SU-DHL-6 (cell line): ENCODE data around the gene RFC1.

Experiments
- H2AFZ ChIP-seq: fragments of 200-600 bp; sonication (generic); 2 replicates; pipeline ENCODE4 v1.6.1; 2014; ENCODE audit warnings: low read depth, mild to moderate bottlenecking, moderate library complexity, mixed read lengths, antibody characterized with exemption, low read length; ENCODE audit not compliant: severe bottlenecking
- H3F3A ChIP-seq: fragments of 200-600 bp; shearing (Covaris generic); 2 replicates; pipeline ENCODE4 v1.6.0; 2016; ENCODE audit warnings: antibody characterized with exemption, mild to moderate bottlenecking; ENCODE audit not compliant: insufficient read depth
- H3K27ac ChIP-seq: fragments of 200-600 bp; sonication (generic); 2 replicates; pipeline ENCODE4 v1.5.1; 2016; ENCODE audit warnings: low read depth, mild to moderate bottlenecking, low read length, moderate library complexity, mixed read lengths
- H3K27me3 ChIP-seq: fragments of 200-600 bp; sonication (generic), shearing (Covaris generic); 2 replicates; pipeline ENCODE4 v1.6.0; 2014; ENCODE audit warnings: mild to moderate bottlenecking, low read length
- H3K36me3 ChIP-seq: fragments of 200-600 bp; sonication (generic); 2 replicates; pipeline ENCODE4 v1.6.1; 2014; ENCODE audit warnings: mild to moderate bottlenecking, low read length, mixed read lengths
- H3K4me2 ChIP-seq: fragments of 300-600, 200-600 bp; shearing (Covaris generic), sonication (generic); 2 replicates; pipeline ENCODE4 v1.6.0; 2014; ENCODE audit warnings: low read length, low read depth, mild to moderate bottlenecking; ENCODE audit not compliant: poor library complexity, severe bottlenecking
- H3K4me3 ChIP-seq: fragments of 200-600 bp; sonication (generic); 2 replicates; pipeline ENCODE4 v1.5.1; 2014; ENCODE audit warnings: antibody characterized with exemption, low read length, mild to moderate bottlenecking, mixed read lengths; ENCODE audit not compliant: insufficient read depth, poor library complexity, severe bottlenecking
- H3K79me2 ChIP-seq: fragments of 200-600 bp; sonication (generic); 2 replicates; pipeline ENCODE4 v1.6.1; 2014; ENCODE audit warnings: mild to moderate bottlenecking, low read length, moderate library complexity; ENCODE audit not compliant: insufficient read depth
- H3K9ac ChIP-seq: fragments of 200-600 bp; sonication (generic); 2 replicates; pipeline ENCODE4 v1.7.0; 2014; ENCODE audit warnings: mild to moderate bottlenecking, low read length
- H3K9me2 ChIP-seq: fragments of 200-600 bp; sonication (generic); replicated peaks from 2 replicates; pipeline ENCODE4 v1.6.1; 2014; ENCODE audit warnings: low read length; ENCODE audit not compliant: insufficient read depth
- H3K9me3 ChIP-seq: fragments of 200-600 bp; sonication (generic); 2 replicates; pipeline ENCODE4 v1.6.1; 2014; ENCODE audit warnings: low read length, mixed read lengths; ENCODE audit not compliant: insufficient read depth
- H4K20me1 ChIP-seq: fragments of 200-600 bp; sonication (generic); 2 replicates; pipeline ENCODE4 v1.6.1; 2014; ENCODE audit warnings: low read depth, mild to moderate bottlenecking, antibody characterized with exemption, low read length, moderate library complexity, mixed read lengths
- CTCF ChIP-seq: fragments of 200-600 bp; sonication (generic); IDR thresholded peaks from one replicate; pipeline ENCODE4 v1.5.1; 2017; ENCODE audit warnings: antibody characterized with exemption, mild to moderate bottlenecking, low read length, moderate library complexity; ENCODE audit not compliant: insufficient read depth, poor library complexity, severe bottlenecking
- EZH2phosphoT487 ChIP-seq: fragments of 200-600 bp; sonication (generic), shearing (Covaris generic); conservative IDR thresholded peaks from 2 replicates; pipeline ENCODE4 v1.6.1; 2018; ENCODE audit warnings: mild to moderate bottlenecking, antibody characterized with exemption, low read length, moderate library complexity, mixed read lengths

RFC1 gene

GRCh38 chr4:39367166-39367565 lies 1.0 kb upstream of the RFC1 start:
- Histone ChIP-seq H3K27me3 (no peaks in the 10 kb centered on the region), H3K9ac (no peak overlapping the region), H4K20me1 (no peaks in the 10 kb centered on the region; the same call in 1 of the 2 replicates), H3K79me2 (peaks cover 38% of the 10 kb centered on the region), H3K4me2 (no peak overlapping the region), H3K4me3 (no peak overlapping the region), H3K9me3 (peaks cover 11% of the 10 kb centered on the region; the same call in 1 of the 2 replicates), H3F3A (peaks cover 41% of the 10 kb centered on the region), H3K27ac (no peak overlapping the region), H3K9me2 (no peaks in the 10 kb centered on the region), H3K36me3 (no peaks in the 10 kb centered on the region), H2AFZ (no peak overlapping the region)
- no peak for TF ChIP-seq EZH2phosphoT487
- TF ChIP-seq CTCF: no peak

- peak overlapping the region; percentile 86 for H3K4me3 ChIP-seq
- H3K36me3 ChIP-seq: no peaks in the 10 kb centered on the region
- peaks cover 52% of the 10 kb centered on the region for H3K79me2 ChIP-seq
- TF ChIP-seq CTCF (no peak), EZH2phosphoT487 (no peak)
- H3K4me2 ChIP-seq: peak overlapping the region; percentile 93
- no peaks in the 10 kb centered on the region; the same call in 1 of the 2 replicates for H4K20me1 ChIP-seq
- no peaks in the 10 kb centered on the region for H3K9me3 ChIP-seq
- no peaks in the 10 kb centered on the region for H3K27me3 ChIP-seq
- no peak overlapping the region for H2AFZ ChIP-seq
- H3F3A ChIP-seq: peaks cover 57% of the 10 kb centered on the region
- H3K9me2 ChIP-seq: no peaks in the 10 kb centered on the region
- H3K9ac ChIP-seq: peak overlapping the region; percentile 79
- peak overlapping the region; percentile 85 for H3K27ac ChIP-seq
Observed at GRCh38 chr4:39365360-39365759, 802 bp downstream of the RFC1 start.

GRCh38 chr4:39363773-39364393 lies 2.3 kb downstream of the RFC1 start:
- TF ChIP-seq CTCF (no peak), EZH2phosphoT487 (no peak)

More at GRCh38 chr4:39363773-39364393, 2.3 kb downstream of the RFC1 start:
- Histone ChIP-seq H3K36me3 (no peaks in the 10 kb centered on the region), H3K9me2 (no peaks in the 10 kb centered on the region), H3K4me2 (peak overlapping the region; percentile 93), H3F3A (peaks cover 62% of the 10 kb centered on the region), H2AFZ (no peak overlapping the region), H3K27ac (peak overlapping the region; percentile 85), H3K9me3 (no peaks in the 10 kb centered on the region), H3K27me3 (no peaks in the 10 kb centered on the region), H3K9ac (peak overlapping the region; percentile 79), H3K79me2 (peaks cover 64% of the 10 kb centered on the region), H3K4me3 (peak overlapping the region; percentile 86), H4K20me1 (no peaks in the 10 kb centered on the region; the same call in 1 of the 2 replicates)
